Spinal cord (tissue), 10 donors: ENCODE results near the gene ALKBH2. TPM values are rescaled to one million over a fixed set of nuclear protein-coding genes. Genes with fewer than 3 reads are reported as not detected.
A peak's percentile ranks its signal among the peaks of the same experiment; 100 is the strongest.

Source experiments
- DNase-seq, 6 donors: peaks; one replicate each; pipeline versions ENCODE4 v3.0.0 to v3.0.0-alpha.2; 2013 to 2015; ENCODE audit warnings: low spot score in 6 of 6, low read depth in 4 of 6
- H3K27ac ChIP-seq: one replicate; pipeline ENCODE4 v1.5.1; 2013; ENCODE audit warnings: low read depth, low read length, control low read depth
- H3K27me3 ChIP-seq: one replicate; pipeline ENCODE4 v1.6.1; 2013; ENCODE audit warnings: low read length; ENCODE audit not compliant: control insufficient read depth, insufficient read depth
- H3K36me3 ChIP-seq: one replicate; pipeline ENCODE4 v1.6.1; 2013; ENCODE audit warnings: low read length; ENCODE audit not compliant: control insufficient read depth, insufficient read depth
- H3K4me1 ChIP-seq: one replicate; pipeline ENCODE4 v1.6.1; 2013; ENCODE audit warnings: low read length; ENCODE audit not compliant: control insufficient read depth, insufficient read depth
- H3K4me3 ChIP-seq: one replicate; pipeline ENCODE4 v1.5.1; 2013; ENCODE audit warnings: low read depth, low read length, control low read depth
- H3K9me3 ChIP-seq: one replicate; pipeline ENCODE4 v1.6.1; 2013; ENCODE audit warnings: low read length; ENCODE audit not compliant: control insufficient read depth, insufficient read depth
- WGBS: methylation state at CpG from one replicate; pipeline ENCODE4 v1.1.5; 2013; ENCODE audit warnings: missing lambda C conversion rate; ENCODE audit not compliant: insufficient coverage; 5-methylcytosine and 5-hydroxymethylcytosine counted together
- polyA plus RNA-seq, 2 donors: library from polyadenylated mRNA; unstranded; fragments of 120-200 nt; gene quantifications; one replicate each; pipeline ENCODE4 v1.2.1, GENCODE V29; 2013; ENCODE audit not compliant: insufficient read length in 2 of 2
- total RNA-seq, 2 donors: library from RNA; depleted of rRNA in 1 of 2; stranded (reverse); fragments of 120-200 nt in 1 of 2; fragments of >200 nt in 1 of 2; gene quantifications; one replicate each; pipeline versions ENCODE4 v1.2.3 to v1.2.4, GENCODE V29; 2013 to 2014
- donor health status: healthy.

The ALKBH2 gene
- total and polyA plus RNA-seq, 4 donors, result 14.2 to 33.9 (median 28.4) TPM

- no peak overlapping the region for H3K4me3 ChIP-seq
- H3K36me3 ChIP-seq, result peaks cover 7% of the 10 kb centered on the region
- 71% methylated on average over 3 of the region's 3 CpGs for WGBS
- peaks cover 29% of the 10 kb centered on the region for H3K4me1 ChIP-seq
- no peaks in the 10 kb centered on the region for H3K9me3 ChIP-seq
- H3K27ac ChIP-seq, result peak overlapping the region; percentile 76
- no peak for DNase-seq
- H3K27me3 ChIP-seq, result no peaks in the 10 kb centered on the region
Measured at GRCh38 chr12:109115404-109115757, 22.1 kb upstream of the ALKBH2 start.

GRCh38 chr12:109114644-109115043 lies 21.4 kb upstream of the ALKBH2 start:
- DNase-seq, result no peak
- no peaks in the 10 kb centered on the region for H3K9me3 ChIP-seq
- H3K27me3 ChIP-seq, result no peaks in the 10 kb centered on the region
- WGBS, result no CpG with 5 or more reads among the region's 2 CpGs
- H3K27ac ChIP-seq, result no peak overlapping the region
- H3K36me3 ChIP-seq, result peaks cover 12% of the 10 kb centered on the region
- H3K4me3 ChIP-seq, result no peak overlapping the region
- peaks cover 36% of the 10 kb centered on the region for H3K4me1 ChIP-seq

GRCh38 chr12:109113661-109114321 lies 20.5 kb upstream of the ALKBH2 start:
- H3K27ac ChIP-seq, result peak overlapping the region; percentile 45
- H3K4me1 ChIP-seq, result peaks cover 39% of the 10 kb centered on the region
- WGBS, result 100% methylated on average over 4 of the region's 5 CpGs

GRCh38 chr12:109112720-109113465 lies 19.6 kb upstream of the ALKBH2 start:
- peaks cover 39% of the 10 kb centered on the region for H3K4me1 ChIP-seq
- no peaks in the 10 kb centered on the region for H3K9me3 ChIP-seq
- DNase-seq, result no peak
- H3K4me3 ChIP-seq, result no peak overlapping the region
- H3K27me3 ChIP-seq, result no peaks in the 10 kb centered on the region
- H3K27ac ChIP-seq, result peak overlapping the region; percentile 3
- peaks cover 20% of the 10 kb centered on the region for H3K36me3 ChIP-seq
- 60% methylated on average over 3 of the region's 11 CpGs for WGBS

More at GRCh38 chr12:109113661-109114321, 20.5 kb upstream of the ALKBH2 start:
- no peak for DNase-seq
- Histone ChIP-seq H3K4me3 (no peak overlapping the region), H3K9me3 (no peaks in the 10 kb centered on the region), H3K36me3 (peaks cover 12% of the 10 kb centered on the region), H3K27me3 (no peaks in the 10 kb centered on the region)

- H3K4me3 ChIP-seq, result peak overlapping the region; percentile 72
- no peaks in the 10 kb centered on the region for H3K9me3 ChIP-seq
- peaks cover 28% of the 10 kb centered on the region for H3K36me3 ChIP-seq
- H3K27ac ChIP-seq, result peak overlapping the region; percentile 97
- H3K4me1 ChIP-seq, result peaks cover 34% of the 10 kb centered on the region
- DNase-seq, result peak in 3 of 6 donors; percentile 67 to 92 (median 81)
- 7% methylated on average over 28 of the region's 28 CpGs for WGBS
- H3K27me3 ChIP-seq, result no peaks in the 10 kb centered on the region
Measured at GRCh38 chr12:109110988-109111495, 17.8 kb upstream of the ALKBH2 start.

GRCh38 chr12:109109746-109110350 lies 16.6 kb upstream of the ALKBH2 start:
- WGBS, result 78% methylated on average over 1 of the region's 6 CpGs
- Histone ChIP-seq H3K4me1 (peaks cover 26% of the 10 kb centered on the region), H3K36me3 (peaks cover 40% of the 10 kb centered on the region), H3K27me3 (no peaks in the 10 kb centered on the region), H3K9me3 (no peaks in the 10 kb centered on the region), H3K27ac (peak overlapping the region; percentile 97), H3K4me3 (no peak overlapping the region)
- DNase-seq, result peak in 2 of 6 donors; percentile 46 to 47

- no peaks in the 10 kb centered on the region for H3K9me3 ChIP-seq
- 92% methylated on average over 3 of the region's 5 CpGs for WGBS
- peaks cover 74% of the 10 kb centered on the region for H3K36me3 ChIP-seq
- peaks cover 8% of the 10 kb centered on the region for H3K4me1 ChIP-seq
- no peaks in the 10 kb centered on the region for H3K27me3 ChIP-seq
- no peak overlapping the region for H3K27ac ChIP-seq
- DNase-seq, result no peak
- H3K4me3 ChIP-seq, result no peak overlapping the region
Measured at GRCh38 chr12:109105176-109105575, 11.9 kb upstream of the ALKBH2 start.

GRCh38 chr12:109102491-109102890 lies 9.2 kb upstream of the ALKBH2 start:
- Histone ChIP-seq H3K27me3 (no peaks in the 10 kb centered on the region), H3K4me3 (no peak overlapping the region), H3K27ac (no peak overlapping the region), H3K36me3 (peaks cover 66% of the 10 kb centered on the region), H3K4me1 (peaks cover 7% of the 10 kb centered on the region), H3K9me3 (no peaks in the 10 kb centered on the region)
- WGBS, result no CpG with 5 or more reads among the region's 3 CpGs
- no peak for DNase-seq

GRCh38 chr12:109100741-109101140 lies 7.5 kb upstream of the ALKBH2 start:
- H3K27me3 ChIP-seq, result no peaks in the 10 kb centered on the region
- peaks cover 56% of the 10 kb centered on the region for H3K36me3 ChIP-seq
- H3K9me3 ChIP-seq, result no peaks in the 10 kb centered on the region
- H3K27ac ChIP-seq, result no peak overlapping the region
- no CpG with 5 or more reads among the region's 4 CpGs for WGBS
- no peak overlapping the region for H3K4me3 ChIP-seq
- peaks cover 12% of the 10 kb centered on the region for H3K4me1 ChIP-seq
- no peak for DNase-seq
